HG02884 (cell line): ENCODE measurements around the gene CDH16.
"Not testable (repeated sequence)": the region's sequence is repeated elsewhere in the genome, so short reads cannot be mapped to it uniquely, and the experiment has no call there.

Source experiments
- ATAC-seq: cut with Tn5 transposase; IDR thresholded peaks from one replicate; pipeline ENCODE4 v1.9.1; 2021; ENCODE audit warnings: mild to moderate bottlenecking, moderate library complexity; ENCODE audit not compliant: unreplicated experiment

CDH16 gene

DNA sequence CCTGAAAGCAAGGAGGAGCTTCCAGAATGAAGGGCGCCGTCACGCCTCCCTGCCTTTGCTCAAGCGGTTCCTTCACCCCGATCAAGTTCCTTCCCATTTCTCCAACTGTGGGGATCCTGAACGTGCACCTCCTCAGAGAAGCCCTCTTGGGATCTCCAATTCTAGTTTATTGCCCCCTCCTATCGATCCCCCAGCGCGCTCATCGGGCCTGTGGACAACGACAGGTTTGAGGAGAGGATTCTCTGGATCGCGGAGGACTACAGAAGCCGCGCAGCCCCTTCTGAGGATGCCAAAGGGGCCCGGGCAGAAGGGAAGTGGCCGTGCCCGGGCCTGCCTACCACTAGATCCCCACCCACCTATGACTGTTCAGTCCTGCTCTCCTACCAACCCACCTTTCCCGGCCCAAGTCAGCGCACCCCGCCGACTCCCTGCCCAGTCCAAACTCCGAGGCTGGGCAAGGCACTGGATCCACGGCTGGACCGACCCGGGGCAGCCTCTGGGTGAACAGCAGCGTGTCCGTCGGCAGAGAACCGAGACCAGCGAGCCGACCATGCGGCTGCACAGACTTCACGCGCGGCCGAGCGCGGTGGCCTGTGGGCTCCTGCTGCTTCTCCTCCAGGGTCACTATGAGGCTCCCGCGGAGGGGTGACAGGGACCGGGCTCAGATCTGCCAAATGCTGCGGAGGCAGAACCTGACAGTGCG lies 29.6 kb upstream of the CDH16 start:
- ATAC-seq, result no peak

DNA sequence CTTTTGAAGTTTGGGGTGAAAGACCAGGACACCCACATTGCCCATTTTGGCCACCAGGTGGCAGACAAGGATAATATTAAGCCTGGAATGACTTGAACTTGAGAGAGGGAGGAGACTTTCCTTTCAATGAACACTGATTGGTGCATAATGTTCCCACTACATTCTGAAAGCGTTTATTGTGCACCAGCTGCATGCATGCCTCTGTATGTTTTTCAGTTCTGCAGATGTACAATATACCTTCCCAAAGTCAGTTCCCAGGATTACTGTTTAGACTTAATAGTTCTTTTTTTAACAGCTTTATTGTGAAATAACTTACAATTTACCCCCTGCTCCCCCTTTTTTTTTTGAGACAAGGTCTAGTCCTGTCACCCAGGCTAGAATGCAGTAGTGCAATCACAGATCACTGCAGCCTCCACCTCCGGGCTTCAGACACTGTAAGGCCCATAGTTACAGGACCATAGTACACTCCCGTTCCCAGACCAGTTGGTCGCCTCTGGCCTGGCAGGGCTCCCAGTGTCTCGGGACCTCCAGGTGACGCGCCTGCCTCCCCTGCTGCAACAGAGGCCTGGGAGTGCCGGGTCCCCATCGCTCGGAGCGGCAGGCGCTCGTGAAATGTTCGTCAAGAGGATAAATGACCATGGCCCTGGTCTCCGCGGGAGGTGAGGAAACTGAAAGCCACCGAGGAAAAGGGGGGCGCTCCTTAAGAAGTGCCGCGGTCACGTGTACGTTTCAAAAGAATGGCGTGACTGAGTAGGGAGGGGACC lies 28.8 kb upstream of the CDH16 start:
- ATAC-seq, result peak; percentile 48

DNA sequence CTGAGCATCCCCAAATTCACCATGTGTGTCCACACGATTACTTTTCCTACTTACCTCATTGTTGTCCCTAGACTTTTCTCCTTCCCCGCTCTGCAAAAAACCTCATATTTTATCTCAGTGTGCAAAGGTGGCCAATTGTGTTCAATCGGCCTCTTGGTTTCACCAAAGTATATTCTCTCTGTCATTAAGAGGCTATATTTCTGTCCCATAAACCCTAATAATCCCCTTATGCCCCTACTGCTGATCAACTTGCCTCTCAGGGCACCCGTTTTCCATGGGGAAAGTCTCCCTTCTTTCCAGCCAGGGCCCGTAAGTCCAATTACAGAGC lies 28.3 kb upstream of the CDH16 start:
- no peak for ATAC-seq

DNA sequence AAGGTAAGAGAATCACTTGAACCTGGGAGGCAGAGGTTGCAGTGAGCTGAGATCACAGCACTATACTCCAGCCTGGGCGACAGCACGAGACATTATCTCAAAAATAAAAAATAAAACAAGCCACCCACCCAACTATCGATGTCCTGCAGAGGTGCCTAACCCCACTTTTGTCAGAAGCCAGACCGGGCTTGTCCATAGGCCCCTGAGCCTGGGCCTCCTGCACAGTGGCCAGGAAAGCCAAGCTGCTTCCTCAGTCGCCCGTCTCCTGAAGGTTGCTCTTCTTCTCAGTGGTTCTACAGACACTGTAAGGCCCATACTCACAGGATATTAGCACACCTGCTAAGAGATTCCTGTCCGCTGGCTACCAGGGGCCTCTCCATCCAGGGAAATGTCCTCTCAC lies 27.9 kb upstream of the CDH16 start:
- ATAC-seq, result no peak

DNA sequence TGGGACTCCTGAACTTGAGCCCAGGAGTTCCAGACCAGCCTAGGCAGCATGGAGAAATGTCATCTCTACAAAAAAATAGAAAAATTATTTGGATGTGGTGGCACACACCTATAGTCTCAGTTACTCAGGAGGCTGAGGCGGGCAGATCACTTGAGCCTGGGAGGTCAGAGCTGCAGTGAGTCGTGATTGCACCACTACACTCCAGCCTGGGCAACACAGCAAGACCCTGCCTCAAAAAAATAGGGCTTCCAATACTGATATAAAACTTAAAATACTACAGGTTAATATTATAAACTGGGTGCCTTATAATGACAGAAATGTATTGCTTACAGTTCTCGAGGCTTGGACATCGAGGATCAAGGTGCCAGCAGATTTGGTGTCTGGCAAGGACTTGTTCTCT lies 27.3 kb upstream of the CDH16 start:
- no peak for ATAC-seq

DNA sequence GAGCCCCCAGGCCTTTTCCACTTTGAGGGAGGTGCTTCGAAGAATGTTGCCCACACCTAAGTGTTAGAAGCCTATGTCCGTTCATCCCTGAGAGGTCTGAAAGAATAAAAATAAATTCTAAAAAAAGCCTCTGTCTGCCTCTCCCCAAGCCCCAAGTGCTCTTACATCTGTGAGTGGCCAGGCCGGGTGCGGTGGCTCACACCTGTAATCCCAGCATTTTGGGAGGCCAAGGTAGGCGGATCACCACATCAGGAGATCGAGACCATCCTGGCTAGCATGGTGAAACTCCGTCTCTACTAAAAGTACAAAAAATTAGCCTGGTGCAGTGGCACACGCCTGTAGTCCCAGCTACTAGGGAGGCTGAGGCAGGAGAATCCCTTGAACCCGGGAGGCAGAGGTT lies 26.3 kb upstream of the CDH16 start:
- ATAC-seq, result not testable (repeated sequence)

DNA sequence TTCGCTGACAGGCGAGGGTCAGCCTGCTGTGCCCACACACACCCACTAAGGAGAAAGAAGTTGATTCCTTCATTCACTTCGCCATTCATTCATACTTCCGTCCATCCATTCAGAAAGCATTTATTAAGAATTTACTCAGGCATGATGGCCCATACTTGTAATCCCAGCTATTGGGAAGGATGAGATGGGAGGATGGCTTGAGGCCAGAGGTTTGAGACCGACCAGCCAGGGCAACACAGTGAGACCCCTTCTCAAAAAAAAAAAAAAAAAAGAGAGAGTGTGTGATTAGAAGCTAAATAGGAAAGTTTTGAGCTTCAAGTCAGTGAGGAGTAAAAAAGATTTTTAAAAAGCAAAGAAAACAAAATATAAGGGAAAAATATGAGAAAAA lies 25.4 kb upstream of the CDH16 start:
- ATAC-seq, result no peak

DNA sequence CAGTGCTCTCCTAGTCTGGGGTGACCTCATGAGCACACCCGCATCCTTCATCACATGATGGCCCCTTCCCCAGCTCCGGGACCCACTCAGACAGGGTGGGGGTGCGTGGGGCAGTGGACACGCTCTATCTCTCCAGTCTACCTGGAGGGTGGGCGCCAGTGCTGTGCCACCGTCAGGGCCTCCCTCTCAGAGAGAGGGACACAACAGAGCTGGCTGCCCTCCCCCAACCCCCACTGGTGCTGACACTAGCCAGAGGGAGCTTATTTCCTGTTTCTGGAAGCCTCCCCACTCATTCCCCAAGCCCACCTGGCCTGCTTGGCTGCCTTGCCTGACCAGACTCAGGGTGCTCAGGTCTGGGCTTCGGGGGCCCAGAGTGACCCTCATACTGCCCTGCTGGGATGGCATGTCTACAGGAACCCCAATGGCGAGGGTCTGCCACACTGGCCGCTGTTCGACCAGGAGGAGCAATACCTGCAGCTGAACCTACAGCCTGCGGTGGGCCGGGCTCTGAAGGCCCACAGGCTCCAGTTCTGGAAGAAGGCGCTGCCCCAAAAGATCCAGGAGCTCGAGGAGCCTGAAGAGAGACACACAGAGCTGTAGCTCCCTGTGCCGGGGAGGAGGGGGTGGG lies 24.9 kb upstream of the CDH16 start:
- ATAC-seq, result no peak

DNA sequence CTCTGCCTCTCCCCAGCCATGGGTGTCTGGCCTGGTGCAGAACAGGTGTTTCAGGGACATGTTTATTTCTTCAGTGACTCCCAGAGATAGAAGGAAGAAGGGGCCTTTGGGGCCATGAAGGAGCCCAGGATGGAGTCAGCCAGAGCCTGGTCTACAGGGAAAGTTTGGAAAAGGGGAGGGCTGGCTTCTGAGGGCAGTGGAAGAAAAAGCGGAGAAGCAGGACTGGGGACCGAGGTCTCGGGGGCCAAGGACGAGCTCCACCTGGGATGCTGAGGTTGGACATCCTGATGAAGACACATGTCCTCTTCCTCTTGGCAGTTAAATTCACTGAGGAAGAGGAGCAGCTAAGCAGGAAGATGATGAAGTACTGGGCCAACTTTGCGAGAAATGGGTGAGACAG lies 24.3 kb upstream of the CDH16 start:
- no peak for ATAC-seq

DNA sequence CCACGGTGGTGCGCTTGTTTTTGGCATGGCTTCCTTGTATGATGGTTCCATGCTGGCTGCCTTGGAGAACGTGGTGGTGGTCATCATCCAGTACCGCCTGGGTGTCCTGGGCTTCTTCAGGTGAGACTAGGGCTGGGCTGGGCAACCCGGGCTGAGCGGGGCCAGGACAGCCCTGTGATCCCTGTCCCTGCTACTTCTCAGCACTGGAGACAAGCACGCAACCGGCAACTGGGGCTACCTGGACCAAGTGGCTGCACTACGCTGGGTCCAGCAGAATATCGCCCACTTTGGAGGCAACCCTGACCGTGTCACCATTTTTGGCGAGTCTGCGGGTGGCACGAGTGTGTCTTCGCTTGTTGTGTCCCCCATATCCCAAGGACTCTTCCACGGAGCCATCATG lies 21.6 kb upstream of the CDH16 start:
- ATAC-seq, result no peak

DNA sequence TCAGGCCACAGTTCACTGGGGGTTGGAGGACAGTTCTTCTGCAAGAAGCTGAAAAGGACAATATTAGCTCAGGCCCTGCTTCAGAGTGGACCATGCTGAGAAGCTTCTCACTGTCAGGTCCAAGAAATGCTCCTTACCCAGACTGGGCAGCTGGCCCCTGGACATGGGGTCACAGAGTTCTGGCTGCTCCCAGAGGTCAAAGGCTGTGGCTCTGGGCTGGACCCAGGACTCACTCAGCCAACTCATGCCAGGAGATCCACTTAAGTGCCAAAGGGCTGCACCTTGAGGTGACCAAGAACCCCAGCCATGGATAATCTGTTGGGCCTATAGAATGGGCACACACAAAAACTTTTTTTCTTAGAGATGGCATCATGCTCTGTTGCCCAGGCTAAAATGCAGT lies 20.7 kb upstream of the CDH16 start:
- ATAC-seq, result no peak

DNA sequence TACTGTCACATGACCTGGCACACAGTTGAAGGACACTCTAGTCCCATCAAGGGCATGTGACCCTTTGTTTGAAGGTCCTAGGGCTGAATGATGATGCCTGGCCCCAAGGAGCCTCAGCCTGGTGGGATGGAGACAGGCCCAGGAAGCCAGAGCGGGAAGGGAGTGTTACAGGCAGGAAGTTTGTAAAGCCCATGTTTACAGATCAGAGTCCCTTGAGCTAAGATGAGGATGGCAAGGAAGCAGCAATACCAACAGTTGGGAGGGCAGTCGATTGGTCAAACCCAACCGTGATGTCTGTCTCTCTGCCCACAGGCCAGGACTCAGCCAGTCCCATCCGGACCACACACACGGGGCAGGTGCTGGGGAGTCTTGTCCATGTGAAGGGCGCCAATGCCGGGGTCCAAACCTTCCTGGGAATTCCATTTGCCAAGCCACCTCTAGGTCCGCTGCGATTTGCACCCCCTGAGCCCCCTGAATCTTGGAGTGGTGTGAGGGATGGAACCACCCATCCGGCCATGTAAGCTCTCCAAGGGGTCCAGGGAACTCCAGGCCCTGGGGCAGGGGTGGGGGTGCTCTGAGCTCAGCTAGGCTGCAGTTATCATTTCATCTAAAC lies 19.1 kb upstream of the CDH16 start:
- ATAC-seq, result no peak

DNA sequence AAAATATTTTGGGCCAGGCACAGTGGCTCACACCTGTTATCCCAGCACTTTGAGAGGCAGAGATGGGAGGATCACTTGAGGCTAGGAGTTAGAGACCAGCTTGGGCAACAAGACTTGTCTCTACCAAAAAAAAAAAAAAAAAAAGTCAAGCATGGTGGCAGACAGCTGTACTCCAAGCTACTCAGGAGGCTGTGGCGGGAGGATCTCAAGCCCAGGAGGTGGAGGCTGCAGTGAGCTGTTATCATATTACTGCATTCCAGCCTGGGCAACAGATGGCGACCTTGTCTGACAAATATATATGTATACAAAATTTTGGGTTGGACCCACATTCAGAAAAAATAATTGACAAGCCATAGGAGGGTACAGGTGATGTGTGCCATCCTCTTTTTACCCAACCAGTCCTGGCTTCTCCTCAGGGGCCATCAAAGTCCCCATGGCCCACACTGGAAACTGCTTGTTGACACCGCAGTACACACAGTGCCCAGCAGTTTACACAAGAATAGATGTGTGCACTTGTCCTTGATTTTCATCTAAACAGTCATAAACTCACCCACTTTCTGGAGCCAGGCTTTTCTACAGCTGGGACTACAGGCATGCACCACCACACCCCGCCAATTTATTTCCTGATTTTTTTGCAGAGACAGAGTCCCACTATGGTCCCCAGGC lies 18.3 kb upstream of the CDH16 start:
- no peak for ATAC-seq

DNA sequence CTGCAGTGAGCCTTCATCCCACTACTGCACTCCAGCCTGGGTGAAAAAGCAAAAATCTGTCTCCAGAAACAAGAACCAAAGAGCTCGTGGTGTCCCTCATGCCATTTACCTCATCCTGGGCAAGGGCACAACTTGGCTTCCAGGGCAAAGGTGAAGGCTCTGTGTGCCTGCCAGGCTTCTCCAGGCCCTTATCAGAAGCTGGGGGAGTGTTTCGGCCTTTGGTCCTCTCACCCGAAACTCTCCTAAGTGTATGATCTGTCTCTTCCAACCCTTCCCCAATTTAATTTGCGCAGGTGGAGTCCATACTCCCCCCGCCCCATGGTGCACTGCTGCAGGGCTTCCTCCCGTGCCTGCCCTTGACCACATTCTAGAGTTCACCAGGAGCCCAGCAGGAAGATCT lies 17.8 kb upstream of the CDH16 start:
- no peak for ATAC-seq

DNA sequence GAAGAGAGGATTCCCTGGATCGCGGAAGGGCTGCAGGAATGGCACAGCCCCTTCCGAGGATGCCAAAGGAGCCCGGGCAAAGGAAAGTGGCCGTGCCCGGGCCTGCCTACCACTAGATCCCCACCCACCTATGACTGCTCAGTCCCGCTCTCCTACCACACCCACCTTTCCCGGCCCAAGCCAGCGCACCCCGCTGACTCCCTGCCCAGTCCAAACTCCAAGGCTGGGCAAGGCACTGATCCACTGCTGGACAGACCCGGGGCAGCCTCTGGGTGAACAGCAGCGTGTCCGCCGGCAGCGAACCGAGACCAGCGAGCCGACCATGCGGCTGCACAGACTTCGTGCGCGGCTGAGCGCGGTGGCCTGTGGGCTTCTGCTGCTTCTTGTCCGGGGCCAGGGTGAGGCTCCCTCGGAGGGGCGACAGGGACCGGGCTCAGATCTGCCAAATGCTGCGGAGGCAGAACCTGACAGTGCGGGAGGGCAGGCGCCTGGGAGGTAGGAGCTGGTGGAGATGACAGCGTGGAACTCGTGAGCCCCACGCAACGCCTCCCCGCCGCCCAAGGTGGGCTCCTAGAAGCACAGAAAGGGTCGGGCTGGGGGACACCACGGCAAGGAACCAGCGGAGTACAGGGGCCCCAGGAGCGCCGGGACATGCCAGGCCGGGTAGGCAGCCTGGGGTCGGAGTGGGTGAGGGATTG lies 16.8 kb upstream of the CDH16 start, which contains the start of gene CES2:
Gene CES2 (plus strand): TSS at position 203 of the 698 bp plus-strand sequence. CDS start 120 bp downstream, at position 323.
- ATAC-seq, result no peak

DNA sequence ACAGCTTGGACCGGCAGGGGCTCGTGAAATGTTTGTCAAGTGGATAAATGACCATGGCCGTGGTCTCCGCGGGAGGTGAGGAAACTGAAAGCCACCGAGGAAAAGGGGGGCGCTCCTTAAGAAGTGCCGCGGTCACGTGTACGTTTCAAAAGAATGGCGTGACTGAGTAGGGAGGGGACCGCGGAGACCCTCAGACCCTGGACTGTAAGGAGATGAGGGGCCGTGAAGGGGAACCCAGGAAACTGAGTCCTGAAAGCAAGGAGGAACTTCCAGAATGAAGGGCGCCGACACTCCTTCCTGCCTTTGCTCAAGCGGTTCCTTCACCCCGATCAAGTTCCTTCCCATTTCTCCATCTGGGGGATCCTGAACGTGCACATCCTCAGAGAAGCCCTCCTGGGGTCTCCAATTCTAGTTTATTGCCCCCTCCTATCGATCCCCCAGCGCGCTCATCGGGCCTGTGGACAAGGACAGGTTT lies 16.2 kb upstream of the CDH16 start:
- ATAC-seq, result not testable (repeated sequence)

DNA sequence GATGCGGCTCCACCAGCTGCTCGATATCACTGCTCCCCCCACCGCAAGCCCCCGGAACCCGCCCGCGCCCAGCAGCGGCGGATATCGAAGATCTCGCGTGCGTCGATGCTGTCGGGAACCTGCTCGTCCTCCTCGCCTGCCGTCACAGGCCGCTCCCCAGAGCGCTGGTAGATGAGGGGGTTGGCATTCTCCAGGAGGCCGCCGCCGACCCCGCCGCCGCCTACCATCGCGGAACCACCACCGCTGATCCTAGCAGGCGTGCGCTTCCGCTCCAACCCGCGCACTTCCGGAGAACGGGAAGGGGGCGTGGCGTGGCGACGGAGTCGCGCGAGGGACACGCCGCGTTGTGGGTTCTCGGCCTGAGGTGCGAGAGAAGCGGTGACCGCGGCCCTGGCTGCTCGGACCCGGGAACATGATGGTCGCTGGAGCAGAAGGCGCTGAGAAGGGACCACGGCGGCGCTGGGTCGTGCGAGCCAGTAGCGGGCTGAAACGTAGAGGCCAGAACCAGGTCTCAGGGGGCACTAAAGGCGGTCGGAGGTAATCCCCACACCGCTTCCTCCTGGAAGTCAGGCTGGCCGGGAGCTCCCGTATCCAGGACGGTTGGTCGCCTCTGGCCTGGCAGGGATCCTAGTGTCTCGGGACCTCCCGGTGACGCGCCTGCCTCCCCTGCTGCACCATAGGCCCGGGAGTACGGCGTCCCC lies 15.6 kb upstream of the CDH16 start, which contains the start of gene CIAO2B:
Gene CIAO2B (minus strand): TSS at position 265 of the 701 bp plus-strand sequence. CDS start 38 bp downstream, at position 227.
- ATAC-seq, result peak; percentile 80

DNA sequence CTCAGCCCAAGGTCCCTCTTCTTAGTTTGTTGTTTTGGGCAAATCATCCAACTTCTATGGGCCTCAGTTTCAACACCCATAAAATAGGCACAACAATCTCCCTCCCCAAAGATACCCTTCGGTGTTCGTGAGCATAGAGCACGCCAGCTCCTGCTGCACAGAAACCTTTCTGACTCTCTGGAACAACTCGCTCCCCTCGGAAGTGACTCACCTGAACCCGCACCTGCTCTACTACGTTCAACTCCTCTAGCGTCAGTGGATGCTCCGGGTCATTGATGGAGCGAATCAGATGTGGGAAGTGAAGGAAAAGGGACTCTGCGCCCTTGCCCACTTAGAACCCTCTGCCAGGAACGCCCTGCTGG lies 15.1 kb upstream of the CDH16 start:
- peak; percentile 26 for ATAC-seq

DNA sequence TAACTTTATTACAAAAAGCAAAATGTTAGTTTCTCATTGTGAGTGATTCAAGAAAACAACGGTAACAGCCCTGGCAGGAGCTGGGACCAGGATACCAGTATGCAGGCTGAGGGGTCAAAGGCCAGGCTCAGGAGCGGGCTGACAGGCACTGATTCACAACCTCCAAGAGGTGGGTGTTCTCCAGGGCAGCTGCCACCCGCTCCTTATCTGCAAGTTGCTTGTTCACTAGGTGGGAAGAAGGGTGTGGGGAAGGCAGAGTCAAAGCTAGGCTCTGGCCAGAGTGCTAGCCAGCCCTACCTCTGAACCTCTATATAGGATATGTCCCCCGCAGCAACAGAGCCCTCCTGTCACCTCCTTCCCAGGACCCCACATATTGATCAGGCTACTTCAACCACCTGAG lies 13.4 kb upstream of the CDH16 start:
- no peak for ATAC-seq

DNA sequence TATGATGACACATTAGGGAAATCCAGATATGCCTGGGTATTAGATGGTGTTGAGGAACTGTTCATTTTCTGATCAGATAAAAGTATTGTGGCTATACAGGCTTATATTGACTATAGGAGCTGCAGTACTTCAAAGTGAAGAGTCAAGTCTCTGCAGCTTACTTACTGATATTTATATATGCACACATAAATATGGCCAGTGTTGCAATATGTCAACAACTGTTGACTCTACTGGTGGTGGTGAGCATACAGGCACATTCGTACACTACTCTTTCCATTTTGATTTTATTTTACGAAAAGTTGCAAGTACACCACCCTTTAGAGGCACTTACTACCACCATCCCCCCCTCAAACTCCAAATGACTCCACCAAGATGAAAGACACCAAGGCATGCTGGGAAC lies 13.0 kb upstream of the CDH16 start:
- no peak for ATAC-seq
